Activated T-cell treated with anti-CD3 and anti-CD28 coated beads, Interleukin-2, amount 50 U/mL, for 72 hours (primary cell): Measurements from ENCODE around the gene NCOA1. TPM values are rescaled to one million over a fixed set of nuclear protein-coding genes. Genes with fewer than 3 reads are reported as not detected.

Experiments
- total RNA-seq, 2 donors: library from RNA; stranded (reverse); gene quantifications; one replicate each; pipeline ENCODE4 v1.2.3, GENCODE V29; 2022

Gene NCOA1
- total RNA-seq, 2 donors from 2014 or later = 29.8 to 32.7 TPM

Other genes with a start within 250 kb of the NCOA1 start
- gene ITSN2, start 130.7 kb upstream of the NCOA1 start, total RNA-seq = 10 to 100 TPM; 63.4 to 72.4 TPM